Measurements from ENCODE around the gene AGT.
"Not testable (repeated sequence)": the region's sequence is repeated elsewhere in the genome, so short reads cannot be mapped to it uniquely, and the experiment has no call there.

The AGT gene

DNA sequence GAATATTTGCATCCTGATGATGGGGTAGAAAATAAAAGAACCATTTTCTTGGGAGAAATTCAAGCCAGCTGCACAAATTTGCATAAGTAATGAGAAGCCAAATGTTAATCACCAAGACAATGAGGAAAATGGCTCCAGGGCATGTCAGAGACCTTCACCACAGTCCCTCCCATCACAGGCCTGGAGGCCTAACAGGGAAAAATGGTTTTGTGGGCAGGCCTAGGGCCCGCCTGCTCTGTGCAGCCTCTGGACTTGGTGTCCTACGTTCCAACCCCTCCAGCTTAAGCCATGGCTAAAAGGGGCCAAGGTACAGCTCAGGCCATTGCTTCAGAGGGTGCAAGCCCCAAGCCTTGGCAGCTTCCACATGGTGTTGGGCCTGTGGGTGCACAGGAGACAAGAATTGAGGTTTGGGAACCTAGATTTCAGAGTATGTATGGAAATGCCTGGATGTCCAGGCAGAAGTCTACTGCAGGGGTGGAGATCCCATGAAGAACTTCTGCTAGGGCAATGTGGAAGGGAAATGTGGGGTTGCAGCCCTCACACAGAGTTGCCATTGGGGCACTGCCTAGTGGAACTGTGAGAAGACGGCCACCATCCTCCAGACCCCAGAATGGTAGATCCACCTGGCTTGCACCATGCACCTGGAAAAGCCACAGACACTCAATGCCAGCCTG is 8.1 kb upstream of the AGT start:
- not testable (repeated sequence) for H3K4me1 Mint-ChIP-seq (ENCODE audit: low read depth); H3K27ac Mint-ChIP-seq; H3K4me3 Mint-ChIP-seq; H3K9me3 Mint-ChIP-seq; H3K36me3 Mint-ChIP-seq (ENCODE audit: low read depth)
- H3K27me3 Mint-ChIP-seq: peaks cover 12% of the 10 kb centered on the region

DNA sequence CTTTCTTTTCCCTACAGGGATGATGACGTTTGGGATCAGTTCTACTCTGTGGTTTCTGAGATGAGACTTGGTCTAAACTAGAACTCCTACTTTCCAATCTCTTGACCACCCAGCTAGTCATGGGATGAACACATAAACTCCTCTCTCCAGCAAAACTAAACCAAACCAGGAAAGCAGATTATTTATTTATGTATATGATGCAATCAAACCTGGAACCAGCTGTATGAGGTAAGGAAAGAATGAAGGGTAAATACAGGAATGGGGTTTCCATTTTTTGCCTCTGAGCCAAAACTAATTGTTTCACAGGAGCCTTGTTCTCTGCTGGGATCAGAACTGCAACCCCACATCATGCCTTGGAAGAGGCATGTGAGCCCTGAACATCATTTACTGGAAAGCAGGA is 3.3 kb upstream of the AGT start:
- Mint-ChIP-seq H3K4me1 (ENCODE audit: low read depth) (no peaks in the 10 kb centered on the region), H3K36me3 (ENCODE audit: low read depth) (peaks cover 4% of the 10 kb centered on the region), H3K9me3 (no peaks in the 10 kb centered on the region), H3K27me3 (peaks cover 20% of the 10 kb centered on the region), H3K4me3 (no peak overlapping the region), H3K27ac (no peak overlapping the region)

GRCh38 chr1:230716453-230716852 is 2.5 kb upstream of the AGT start:
- not testable (repeated sequence) for H3K36me3 Mint-ChIP-seq (ENCODE audit: low read depth); H3K4me3 Mint-ChIP-seq; H3K9me3 Mint-ChIP-seq; H3K4me1 Mint-ChIP-seq (ENCODE audit: low read depth); H3K27ac Mint-ChIP-seq
- peaks cover 18% of the 10 kb centered on the region for H3K27me3 Mint-ChIP-seq

- no peaks in the 10 kb centered on the region for H3K4me1 Mint-ChIP-seq (ENCODE audit: low read depth)
- no peak overlapping the region for H3K4me3 Mint-ChIP-seq
- no peaks in the 10 kb centered on the region for H3K36me3 Mint-ChIP-seq (ENCODE audit: low read depth)
- H3K9me3 Mint-ChIP-seq: no peaks in the 10 kb centered on the region
- peaks cover 14% of the 10 kb centered on the region for H3K27me3 Mint-ChIP-seq
- no peak overlapping the region for H3K27ac Mint-ChIP-seq
Observed at GRCh38 chr1:230715510-230715909, 1.6 kb upstream of the AGT start.

DNA sequence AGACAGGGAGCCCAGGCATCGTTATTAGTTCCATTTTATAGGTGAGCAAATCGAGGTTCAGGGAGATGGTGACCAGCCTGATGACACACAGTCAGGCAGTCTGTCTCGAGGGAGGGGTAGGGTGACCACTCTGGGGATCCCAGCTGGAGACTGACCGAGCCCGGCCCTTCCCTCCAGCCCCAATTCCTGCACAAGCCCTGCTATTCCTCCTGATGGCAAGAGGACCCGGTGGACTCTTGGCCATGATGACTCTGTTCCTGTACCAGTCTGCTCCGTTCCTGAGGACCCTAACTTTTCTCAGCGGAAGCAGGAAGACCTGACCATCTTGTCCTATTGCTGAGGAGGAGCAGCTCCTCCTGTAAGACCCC is 391 bp downstream of the AGT start:
- Mint-ChIP-seq H3K27ac (no peak overlapping the region), H3K36me3 (ENCODE audit: low read depth) (no peaks in the 10 kb centered on the region), H3K4me1 (ENCODE audit: low read depth) (no peaks in the 10 kb centered on the region), H3K4me3 (no peak overlapping the region), H3K27me3 (peaks cover 16% of the 10 kb centered on the region), H3K9me3 (no peaks in the 10 kb centered on the region)

- H3K27me3 Mint-ChIP-seq: peaks cover 20% of the 10 kb centered on the region
- H3K4me3 Mint-ChIP-seq: no peak overlapping the region
- H3K36me3 Mint-ChIP-seq (ENCODE audit: low read depth): no peaks in the 10 kb centered on the region
- no peaks in the 10 kb centered on the region for H3K9me3 Mint-ChIP-seq
- no peaks in the 10 kb centered on the region for H3K4me1 Mint-ChIP-seq (ENCODE audit: low read depth)
- H3K27ac Mint-ChIP-seq: no peak overlapping the region
Observed at GRCh38 chr1:230713138-230713537, 784 bp downstream of the AGT start.

GRCh38 chr1:230712470-230712942 is 1.4 kb downstream of the AGT start:
- no peaks in the 10 kb centered on the region for H3K9me3 Mint-ChIP-seq
- H3K4me3 Mint-ChIP-seq: no peak overlapping the region
- no peaks in the 10 kb centered on the region for H3K36me3 Mint-ChIP-seq (ENCODE audit: low read depth)
- no peak overlapping the region for H3K27ac Mint-ChIP-seq
- peaks cover 26% of the 10 kb centered on the region for H3K27me3 Mint-ChIP-seq
- H3K4me1 Mint-ChIP-seq (ENCODE audit: low read depth): no peaks in the 10 kb centered on the region

DNA sequence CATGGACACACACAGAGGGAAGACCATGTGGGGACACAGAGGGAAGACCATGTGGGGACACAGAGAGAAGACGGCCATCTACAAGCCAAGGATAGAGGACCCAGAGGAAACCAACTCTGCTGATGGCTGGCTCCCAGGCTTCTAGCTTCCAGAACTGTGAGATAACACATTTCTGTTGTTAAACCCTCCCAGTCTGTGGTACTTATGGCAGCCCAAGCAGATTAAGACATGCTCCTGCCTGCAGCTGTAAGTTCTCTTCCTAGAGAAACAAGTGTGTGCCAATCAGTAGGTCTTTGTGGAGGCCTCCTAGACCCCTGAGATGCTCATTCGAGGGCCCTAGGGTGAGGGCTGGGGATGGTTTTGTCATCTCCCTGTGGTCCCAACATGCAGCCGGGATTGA is 2.7 kb downstream of the AGT start:
- Mint-ChIP-seq H3K4me3 (no peak overlapping the region), H3K9me3 (no peaks in the 10 kb centered on the region), H3K36me3 (ENCODE audit: low read depth) (no peaks in the 10 kb centered on the region), H3K27ac (no peak overlapping the region), H3K27me3 (peaks cover 18% of the 10 kb centered on the region), H3K4me1 (ENCODE audit: low read depth) (no peaks in the 10 kb centered on the region)

- H3K36me3 Mint-ChIP-seq (ENCODE audit: low read depth): no peaks in the 10 kb centered on the region
- H3K27ac Mint-ChIP-seq: no peak overlapping the region
- H3K27me3 Mint-ChIP-seq: peaks cover 17% of the 10 kb centered on the region
- no peak overlapping the region for H3K4me3 Mint-ChIP-seq
- H3K9me3 Mint-ChIP-seq: no peaks in the 10 kb centered on the region
- no peaks in the 10 kb centered on the region for H3K4me1 Mint-ChIP-seq (ENCODE audit: low read depth)
Observed at GRCh38 chr1:230710543-230710904, 3.4 kb downstream of the AGT start.

DNA sequence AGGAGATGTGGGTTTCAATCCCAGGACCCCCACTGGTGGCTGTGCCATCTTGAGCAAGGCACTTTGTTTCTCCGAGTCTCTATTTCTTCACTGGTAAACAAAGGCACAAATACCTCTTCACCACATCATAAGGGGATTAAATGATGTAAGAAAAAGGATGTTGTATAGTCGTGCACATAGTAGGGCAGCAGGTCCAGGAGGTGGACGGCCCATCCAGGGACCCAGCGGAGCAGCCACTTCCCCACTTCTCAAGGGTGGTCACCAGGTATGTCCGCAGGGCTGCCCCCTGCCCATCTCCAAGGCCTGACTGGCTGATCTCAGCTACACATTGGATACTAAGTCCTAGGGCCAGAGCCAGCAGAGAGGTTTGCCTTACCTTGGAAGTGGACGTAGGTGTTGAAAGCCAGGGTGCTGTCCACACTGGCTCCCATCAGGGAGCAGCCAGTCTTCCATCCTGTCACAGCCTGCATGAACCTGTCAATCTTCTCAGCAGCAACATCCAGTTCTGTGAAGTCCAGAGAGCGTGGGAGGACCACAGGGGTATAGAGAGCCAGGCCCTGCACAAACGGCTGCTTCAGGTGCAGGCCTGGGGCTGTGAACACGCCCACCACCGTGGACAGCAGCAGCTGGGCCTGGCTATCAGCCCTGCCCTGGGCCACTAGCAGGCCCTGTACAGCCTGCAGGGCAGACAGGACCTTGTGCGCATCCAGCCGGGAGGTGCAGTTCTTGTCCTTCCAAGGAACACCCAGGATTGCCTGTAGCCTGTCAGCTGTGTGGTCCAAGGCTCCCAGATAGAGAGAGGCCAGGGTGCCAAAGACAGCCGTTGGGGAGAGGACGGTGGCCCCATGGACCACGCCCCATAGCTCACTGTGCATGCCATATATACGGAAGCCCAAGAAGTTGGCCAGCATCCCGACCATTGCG is 4.0 kb downstream of the AGT start:
- H3K4me3 Mint-ChIP-seq: no peak overlapping the region
- no peaks in the 10 kb centered on the region for H3K4me1 Mint-ChIP-seq (ENCODE audit: low read depth)
- H3K36me3 Mint-ChIP-seq (ENCODE audit: low read depth): no peaks in the 10 kb centered on the region
- no peaks in the 10 kb centered on the region for H3K9me3 Mint-ChIP-seq
- no peak overlapping the region for H3K27ac Mint-ChIP-seq
- H3K27me3 Mint-ChIP-seq: peaks cover 18% of the 10 kb centered on the region

DNA sequence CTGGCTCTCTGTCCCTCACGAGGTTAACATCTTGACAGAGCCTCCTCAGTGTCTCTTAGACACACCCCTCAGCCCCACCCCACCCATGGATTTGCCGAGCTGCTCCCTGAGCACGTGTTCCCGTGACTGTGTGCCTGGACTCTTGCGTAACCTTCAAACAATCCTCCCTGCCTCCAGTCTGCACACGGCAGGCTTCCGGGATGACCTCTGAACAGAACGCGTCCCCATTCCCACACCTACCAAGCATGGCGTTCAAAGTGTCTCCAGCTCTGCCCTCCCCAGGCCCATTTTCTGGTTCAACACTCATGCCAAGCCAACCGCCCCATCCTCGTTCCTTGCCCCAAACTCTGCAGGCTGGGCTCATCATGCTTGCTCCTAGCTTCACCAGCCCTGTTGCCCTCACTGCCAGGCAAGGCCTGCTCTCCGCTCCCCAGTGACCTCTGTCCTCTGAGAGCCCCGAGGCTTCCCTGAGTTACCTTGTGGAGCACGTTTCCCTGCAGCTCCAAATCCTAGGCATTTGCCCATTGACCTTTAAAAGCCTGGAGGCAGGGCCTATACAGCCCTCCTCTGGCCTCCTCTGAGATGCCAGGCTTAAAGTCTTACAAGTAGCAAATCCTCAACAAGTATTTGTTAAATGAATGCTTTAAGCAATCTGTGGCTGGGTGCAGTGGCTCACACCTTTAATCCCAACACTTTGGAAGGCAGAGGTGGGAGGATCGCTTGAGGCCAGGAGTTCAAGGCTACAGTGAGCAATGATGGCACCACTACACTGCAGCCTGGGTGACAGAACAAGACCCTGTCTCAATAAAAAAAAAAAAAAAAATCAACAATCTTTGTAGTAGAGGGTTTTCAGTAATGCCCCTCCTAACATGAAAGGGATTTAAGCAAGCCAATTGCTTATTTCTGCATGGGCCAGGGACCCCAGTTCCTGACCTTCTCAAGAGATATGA is 5.0 kb downstream of the AGT start:
- Mint-ChIP-seq H3K27ac (no peak overlapping the region), H3K9me3 (no peaks in the 10 kb centered on the region), H3K4me1 (ENCODE audit: low read depth) (no peaks in the 10 kb centered on the region), H3K27me3 (peaks cover 18% of the 10 kb centered on the region), H3K36me3 (ENCODE audit: low read depth) (no peaks in the 10 kb centered on the region), H3K4me3 (no peak overlapping the region)

- Mint-ChIP-seq H3K9me3 (no peaks in the 10 kb centered on the region), H3K4me3 (no peak overlapping the region), H3K27me3 (peaks cover 18% of the 10 kb centered on the region), H3K36me3 (ENCODE audit: low read depth) (no peaks in the 10 kb centered on the region), H3K27ac (peak overlapping the region; percentile 47), H3K4me1 (ENCODE audit: low read depth) (no peaks in the 10 kb centered on the region)
Observed at GRCh38 chr1:230707732-230708630, 5.9 kb downstream of the AGT start.

- Mint-ChIP-seq H3K4me1 (ENCODE audit: low read depth) (no peaks in the 10 kb centered on the region), H3K27me3 (peaks cover 18% of the 10 kb centered on the region), H3K36me3 (ENCODE audit: low read depth) (no peaks in the 10 kb centered on the region), H3K27ac (no peak overlapping the region), H3K9me3 (no peaks in the 10 kb centered on the region), H3K4me3 (no peak overlapping the region)
Observed at GRCh38 chr1:230706887-230707731, 6.8 kb downstream of the AGT start.

Measured in stimulated activated naive CD8-positive, alpha-beta T cell treated with anti-CD3 and anti-CD28 coated beads, Interleukin-15, Interleukin-2, amounts not matched to agents 100 ng/mL and 50 ng/mL, for 24 hours (primary cell).